ENCODE data around the gene TROAP.
"Not testable (repeated sequence)": the region's sequence is repeated elsewhere in the genome, so short reads cannot be mapped to it uniquely, and the experiment has no call there.

TROAP gene

GRCh38 chr12:49369411-49370145, 46.5 kb downstream of the TROAP start:
- DNase-seq = peak; percentile 82

- DNase-seq = no peak
Observed at GRCh38 chr12:49370539-49370938, 47.5 kb downstream of the TROAP start.

- no peak for DNase-seq
Observed at GRCh38 chr12:49375406-49375805, 52.4 kb downstream of the TROAP start.

- DNase-seq = no peak
Observed at GRCh38 chr12:49377386-49377785, 54.3 kb downstream of the TROAP start.

- DNase-seq = not testable (repeated sequence)
Observed at GRCh38 chr12:49380184-49380583, 57.1 kb downstream of the TROAP start.

Data from hematopoietic multipotent progenitor cell treated with erythropoietin and hydrocortisone succinate and interleukin-3 and kit ligand, for 4 days (in vitro differentiated cells).